Kidney glomerular epithelial cell (primary cell): ENCODE results near the gene CPNE7.
"Not testable (repeated sequence)": the region's sequence is repeated elsewhere in the genome, so short reads cannot be mapped to it uniquely, and the experiment has no call there.

Experiments
- DNase-seq: peaks from one replicate; lab custom pipeline; 2025; lab: John Stamatoyannopoulos, UW

The CPNE7 gene

DNA sequence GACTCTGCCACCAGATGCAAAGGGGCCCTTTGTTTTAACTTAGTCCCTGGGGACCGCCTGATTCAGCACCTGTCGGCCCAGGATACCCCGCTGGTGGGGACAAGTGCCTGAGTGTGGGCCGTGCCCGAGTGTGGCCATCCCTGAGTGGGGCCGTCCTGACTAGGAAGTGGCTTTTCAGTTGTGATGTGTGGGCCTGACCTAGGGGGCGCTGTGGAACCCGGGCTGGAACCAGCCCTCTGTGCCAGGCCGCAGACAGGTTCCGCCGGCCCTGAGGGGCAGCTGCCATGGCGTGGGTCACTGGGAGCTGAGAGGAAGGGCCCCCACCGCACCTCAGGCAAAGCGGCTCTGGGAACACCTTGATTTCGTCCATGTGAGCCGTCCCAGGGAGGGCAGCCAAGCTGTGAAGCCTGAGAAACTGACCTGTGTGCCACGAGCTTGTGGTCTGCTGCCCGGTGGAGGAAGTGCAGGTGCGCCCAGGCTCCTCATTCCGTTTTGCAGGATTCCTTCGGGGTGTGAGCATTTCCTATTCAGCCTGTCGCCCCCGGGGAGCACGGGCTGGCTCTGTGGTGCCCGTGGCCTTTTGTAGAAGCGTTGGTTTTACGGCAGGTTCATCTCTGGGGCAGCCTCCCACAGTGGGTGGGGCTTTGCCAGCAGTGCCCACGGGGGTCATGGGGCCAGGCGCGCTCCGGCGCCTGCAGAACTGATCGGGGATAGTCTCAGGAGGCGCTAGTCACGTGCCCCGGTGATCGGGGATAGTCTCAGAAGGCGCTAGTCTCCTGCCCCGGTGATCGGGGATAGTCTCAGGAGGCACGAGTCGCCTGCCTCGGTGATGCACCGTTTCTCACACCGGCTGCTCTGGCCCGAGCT, 9.8 kb upstream of the CPNE7 start:
- peak; percentile 43 for DNase-seq

DNA sequence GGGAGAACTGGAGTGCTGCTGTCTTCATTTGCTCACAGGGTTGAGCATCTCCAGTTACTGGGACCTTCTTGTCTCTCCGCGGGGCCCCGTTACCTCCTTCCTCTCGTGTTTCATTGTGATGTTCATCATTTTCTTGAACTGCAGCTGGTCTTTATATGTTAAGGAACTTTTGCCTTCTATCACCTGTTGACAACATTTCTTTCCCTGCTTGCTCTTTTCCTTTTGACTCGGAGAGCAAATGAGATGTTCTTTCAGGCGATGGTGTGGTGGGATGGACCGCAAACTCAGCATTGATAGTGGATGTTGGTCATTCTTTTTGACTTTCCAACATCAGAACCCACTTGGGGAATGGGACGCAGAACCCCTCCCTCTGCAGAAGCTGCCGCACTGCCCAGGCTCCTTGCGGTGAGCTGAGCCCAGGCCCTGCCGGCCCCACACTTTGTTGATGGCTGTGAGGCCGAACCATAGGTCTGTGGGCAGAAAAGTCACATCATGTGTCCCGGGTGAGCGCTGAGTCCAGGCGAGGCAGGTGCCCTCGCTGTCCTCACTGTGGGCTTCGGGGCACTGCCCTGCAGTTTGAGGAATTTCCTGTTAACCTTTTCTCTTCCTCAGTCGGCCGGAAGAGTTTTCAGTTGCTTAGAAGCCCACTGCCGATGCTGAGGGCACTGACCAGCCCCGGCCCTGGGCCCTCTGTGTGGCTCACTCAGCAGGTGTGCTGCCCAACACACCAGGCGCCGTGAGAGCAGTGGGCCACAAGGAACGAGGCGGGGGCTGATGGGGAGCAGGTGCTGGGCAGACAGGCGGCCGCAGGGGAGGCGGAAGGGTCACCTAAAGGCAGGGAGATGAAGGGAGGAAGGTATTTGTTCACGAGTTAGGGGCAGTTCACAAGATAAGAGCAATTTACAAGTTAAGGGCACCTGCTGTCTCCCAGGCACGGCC, 7.6 kb upstream of the CPNE7 start:
- no peak for DNase-seq

DNA sequence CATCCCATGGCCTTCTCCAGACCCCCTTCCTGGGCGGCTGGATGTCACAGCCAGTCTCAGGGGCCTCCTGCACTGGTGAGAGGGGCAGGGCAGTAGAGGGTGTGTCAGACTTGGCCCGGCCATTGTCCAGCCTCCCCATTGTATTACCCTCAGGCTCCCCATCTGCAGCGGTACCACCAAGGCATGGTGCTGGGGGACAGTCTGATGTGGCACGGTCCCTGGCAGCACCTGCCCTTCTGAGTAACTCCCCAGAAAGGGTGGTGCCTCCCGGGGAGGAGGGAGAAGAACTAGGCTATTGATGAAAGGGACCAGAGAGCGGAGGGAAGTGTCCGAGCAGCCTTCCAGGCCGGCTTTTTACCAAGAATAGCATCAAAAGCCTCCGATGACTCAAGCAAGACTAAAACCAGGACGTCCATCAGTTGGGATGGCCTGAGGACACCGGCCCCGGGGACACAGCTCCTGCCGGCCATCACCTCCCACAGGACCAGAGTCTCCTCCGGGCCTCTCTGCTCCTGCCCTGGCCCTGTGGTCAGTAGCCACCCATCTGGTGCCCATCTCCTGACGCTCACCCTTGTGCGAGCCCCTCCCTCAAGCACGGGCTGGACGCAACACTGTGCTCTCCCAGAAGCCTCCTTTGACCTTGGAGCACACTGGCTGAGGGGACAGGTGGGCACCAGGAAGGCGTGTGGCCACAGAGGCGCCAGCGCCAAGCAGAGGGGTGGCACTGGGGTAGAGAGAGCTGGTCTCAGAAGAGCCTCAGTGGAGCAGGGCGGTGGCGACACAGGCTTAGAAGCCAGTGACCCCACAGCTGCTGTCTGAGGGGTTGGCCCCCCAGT, 5.8 kb upstream of the CPNE7 start:
- DNase-seq = no peak

DNA sequence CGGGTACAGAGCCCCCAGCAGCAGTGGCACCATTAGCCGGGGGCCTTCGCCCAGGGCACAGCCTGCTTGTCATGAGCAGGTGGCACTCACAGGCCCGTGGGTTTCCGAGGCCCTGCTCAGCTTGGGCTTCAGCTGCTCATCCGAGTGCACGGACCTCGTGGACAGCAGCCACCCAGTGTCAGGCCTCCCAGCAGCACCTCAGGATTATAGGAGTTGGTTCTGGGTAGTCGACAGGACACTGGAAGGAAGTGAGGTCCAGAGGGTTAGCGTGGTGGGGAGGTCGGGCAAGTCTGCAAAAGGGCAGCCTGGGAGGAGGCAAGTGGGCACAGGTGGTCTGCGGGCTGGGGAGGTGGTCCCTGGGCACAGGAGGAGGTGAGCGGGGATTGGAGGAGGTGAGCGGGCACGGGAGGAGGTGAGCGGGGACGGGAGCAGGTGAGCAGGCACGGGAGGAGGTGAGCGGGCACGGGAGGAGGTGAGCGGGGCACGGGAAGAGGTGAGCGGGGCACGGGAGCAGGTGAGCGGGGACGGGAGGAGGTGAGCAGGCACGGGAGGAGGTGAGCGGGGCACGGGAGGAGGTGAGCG, 5.1 kb upstream of the CPNE7 start:
- no peak for DNase-seq

DNA sequence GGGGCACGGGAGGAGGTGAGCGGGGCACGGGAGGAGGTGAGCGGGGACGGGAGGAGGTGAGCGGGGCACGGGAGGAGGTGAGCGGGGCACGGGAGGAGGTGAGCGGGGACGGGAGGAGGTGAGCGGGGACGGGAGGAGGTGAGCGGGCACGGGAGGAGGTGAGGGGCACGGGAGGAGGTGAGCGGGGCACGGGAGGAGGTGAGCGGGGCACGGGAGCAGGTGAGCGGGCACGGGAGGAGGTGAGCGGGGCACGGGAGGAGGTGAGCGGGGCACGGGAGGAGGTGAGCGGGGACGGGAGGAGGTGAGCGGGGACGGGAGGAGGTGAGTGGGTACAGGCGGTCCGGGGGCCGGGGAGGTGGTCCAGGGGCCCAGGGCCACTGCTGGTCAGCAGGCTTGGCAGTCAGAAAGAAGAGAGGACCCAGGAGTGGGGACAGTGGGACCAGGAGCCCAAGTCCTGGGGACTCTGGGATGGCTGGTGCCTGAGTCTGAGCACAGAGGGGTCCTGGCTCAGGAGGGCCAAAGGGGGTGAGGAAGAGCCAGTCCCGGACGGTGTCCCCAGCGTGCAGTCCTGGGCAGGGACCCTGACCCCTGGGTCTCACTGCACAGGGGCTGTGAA, 4.5 kb upstream of the CPNE7 start:
- DNase-seq = not testable (repeated sequence)

DNA sequence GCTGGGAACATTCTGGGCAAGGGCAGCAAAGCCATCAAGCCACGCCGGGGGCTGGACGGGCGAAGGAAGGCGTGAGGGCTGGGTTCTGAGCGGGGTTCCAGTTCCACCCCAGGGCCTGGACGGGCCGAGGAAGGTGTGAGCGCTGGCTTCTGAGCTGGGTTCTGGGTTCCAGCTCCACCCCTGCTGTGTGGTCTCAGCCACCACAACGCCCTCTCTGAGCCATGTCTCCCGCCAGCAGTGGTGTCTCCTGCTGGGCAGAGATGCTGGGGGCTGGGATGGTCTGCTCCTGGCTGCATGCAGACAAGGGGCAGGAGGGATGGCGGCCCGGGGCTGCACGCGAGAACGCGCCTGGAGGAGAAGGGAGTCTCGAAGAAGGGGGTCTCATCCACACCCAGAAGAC, 3.9 kb upstream of the CPNE7 start:
- no peak for DNase-seq

DNA sequence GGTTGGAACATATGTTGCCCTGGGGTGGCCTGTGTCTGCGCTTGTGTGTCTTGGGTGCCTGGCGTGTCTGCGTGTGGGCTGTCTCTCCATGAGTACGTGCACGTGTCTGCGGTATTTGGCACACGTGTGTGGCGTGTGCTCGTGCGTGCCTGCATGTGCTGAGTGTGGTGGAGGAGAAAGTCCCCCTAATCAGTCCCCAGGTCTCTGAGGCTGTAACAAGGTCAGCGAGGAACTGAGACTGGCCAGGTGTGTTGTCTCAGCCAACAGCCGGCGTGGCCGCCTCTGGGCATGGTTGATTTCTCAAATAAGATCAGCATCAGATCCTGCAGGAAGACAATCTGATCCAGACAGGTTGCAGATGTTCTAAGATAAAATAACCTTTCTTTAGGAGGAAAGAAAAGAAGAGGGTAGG, 3.5 kb upstream of the CPNE7 start:
- DNase-seq = no peak

DNA sequence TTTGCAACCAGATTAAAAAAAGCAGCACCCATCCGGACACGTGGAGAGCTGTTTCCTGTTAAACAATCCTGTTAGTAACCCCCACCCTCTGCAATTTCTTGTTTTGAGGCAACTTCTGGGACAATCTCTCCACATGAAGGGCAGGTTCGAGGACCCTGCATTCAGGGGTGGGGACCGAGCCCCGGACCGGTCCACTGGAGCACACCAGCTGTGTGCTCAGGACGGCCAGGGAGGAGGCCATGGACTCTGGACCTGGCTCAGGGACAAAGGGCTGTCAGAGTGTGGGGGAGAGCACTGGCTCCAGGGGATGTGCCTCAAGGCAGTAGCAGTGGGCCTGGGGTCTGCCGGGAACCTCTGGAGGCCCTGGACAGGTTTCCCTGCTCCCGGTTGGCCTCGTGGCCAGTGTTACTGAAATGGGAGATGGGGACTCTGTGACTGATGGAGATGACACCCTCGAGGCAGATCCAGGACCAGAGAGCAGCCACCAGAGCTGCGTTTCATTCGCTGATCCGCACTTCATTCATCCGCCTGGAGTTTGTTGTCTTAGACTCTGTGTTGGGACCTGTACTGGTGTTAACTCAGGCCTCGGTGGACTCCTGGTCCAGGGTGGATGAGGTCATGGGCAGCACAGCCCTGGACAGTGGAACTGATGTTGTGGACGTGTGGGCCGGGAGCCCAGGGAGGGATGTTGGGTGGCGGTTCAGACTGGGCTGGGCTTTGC, 2.9 kb upstream of the CPNE7 start:
- DNase-seq = no peak

DNA sequence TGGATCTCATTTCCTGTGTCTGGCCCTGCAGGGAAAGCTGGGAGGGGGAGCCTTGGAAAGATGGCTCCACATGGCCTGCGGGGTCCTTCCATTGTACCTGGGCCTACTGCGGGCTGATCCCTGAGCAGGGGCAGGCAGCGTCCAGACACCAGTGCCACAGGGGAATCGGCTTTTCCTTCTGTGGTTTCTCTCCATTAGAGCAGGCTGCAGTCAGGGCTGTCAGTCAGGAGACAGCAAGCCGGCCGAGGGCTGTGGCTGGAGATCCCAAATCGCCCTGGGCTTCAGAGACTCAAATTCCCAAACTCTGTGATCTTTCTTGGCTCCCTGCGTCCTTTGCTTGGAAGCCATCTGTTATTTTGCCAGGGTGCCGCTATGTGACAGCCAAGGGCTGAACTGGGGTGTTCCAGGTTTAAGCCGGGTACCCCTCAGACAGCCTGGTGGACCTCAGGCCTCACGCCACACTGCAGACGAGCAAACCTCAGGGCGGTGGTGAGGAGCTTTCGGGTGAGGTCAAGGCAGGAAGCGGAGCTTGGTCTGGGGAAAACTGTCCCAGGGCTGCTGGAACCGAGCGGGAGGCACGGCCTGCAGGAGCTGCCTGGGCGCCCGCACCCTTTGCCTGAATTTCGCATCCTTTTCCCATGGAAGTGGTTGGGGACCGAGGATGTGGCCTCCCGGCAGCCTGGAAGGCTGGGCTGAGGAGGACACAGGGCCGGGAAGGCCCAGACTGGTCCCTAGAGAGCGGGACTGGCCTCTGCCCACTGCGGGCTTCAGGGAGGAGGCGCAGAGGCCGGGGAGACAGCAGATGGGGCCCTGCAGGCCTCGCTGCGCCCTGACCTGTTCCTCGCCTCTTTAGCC, 1.5 kb upstream of the CPNE7 start:
- DNase-seq = no peak

DNA sequence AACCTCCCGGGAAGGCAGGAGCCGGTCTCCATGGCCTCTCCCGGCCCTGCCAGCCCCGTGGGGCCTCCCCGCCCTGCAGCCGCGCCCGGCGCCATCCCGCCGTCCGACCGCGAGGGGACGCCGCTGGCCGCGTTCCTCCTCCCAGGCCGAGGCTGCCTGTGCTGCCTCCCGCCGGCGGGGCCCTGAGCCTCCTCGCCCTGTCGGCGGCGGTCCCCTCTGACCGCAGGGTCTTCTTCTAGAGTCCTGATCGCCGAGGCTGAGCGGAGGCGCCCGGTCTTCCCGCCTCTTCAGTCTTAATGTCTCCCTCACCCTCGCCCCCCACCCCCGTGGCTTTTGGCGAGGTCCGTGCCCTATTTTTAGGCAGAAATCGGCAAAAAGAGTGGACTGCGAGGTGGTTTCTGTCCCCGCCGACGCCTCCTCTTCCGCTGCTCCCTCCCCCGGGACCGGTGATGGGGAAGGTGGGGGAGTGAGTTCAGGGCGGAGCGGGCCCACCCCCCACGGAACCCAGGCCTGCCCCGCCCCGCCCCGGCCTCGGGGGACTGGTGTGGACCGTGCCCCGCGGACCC, 794 bp upstream of the CPNE7 start:
- peak; percentile 20 for DNase-seq

DNA sequence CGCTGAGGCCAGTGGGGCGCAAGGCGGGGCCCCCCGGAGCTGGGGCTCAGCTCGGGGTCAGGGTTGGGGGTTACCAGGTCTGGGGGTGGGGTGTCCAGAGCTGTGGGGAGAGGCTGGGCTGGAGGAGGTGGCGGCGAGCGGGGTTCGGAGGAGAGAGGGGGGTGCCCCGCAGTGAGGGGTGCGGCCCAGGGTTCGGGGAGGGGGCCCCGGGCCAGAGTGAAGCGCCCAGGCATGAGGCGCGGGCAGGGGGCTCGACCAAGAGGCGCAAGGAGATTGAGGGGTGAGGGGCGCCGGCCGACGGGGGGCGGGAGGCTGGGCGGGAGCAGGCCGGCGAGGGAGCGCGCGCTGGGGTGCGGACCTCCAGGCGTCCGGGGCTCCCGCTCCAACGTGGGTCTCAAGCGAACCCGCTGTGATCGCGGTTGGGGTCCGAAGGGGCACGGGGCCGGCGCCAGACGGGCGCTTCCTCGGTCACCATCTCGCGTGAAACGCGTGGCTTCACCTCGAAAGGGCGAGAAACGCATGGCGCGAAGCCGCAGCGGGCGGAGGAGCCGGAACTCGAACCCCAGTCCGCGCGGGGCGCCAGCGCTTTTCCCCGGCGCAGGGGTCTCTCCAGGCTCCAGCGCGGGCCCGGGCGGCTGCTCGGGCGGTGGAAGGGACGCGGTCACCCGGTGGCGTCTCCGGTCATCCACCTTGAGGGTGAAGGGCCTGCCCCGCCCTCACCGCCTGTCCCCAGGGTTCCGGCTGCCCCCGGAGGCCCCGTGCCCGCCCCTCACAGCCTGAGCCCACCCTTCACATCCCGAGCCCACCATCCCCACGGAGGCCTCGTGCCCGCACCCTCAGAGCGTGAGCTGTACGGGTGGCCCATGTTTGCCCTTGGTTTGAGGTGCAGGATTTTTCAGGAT, 846 bp downstream of the CPNE7 start:
- no peak for DNase-seq

DNA sequence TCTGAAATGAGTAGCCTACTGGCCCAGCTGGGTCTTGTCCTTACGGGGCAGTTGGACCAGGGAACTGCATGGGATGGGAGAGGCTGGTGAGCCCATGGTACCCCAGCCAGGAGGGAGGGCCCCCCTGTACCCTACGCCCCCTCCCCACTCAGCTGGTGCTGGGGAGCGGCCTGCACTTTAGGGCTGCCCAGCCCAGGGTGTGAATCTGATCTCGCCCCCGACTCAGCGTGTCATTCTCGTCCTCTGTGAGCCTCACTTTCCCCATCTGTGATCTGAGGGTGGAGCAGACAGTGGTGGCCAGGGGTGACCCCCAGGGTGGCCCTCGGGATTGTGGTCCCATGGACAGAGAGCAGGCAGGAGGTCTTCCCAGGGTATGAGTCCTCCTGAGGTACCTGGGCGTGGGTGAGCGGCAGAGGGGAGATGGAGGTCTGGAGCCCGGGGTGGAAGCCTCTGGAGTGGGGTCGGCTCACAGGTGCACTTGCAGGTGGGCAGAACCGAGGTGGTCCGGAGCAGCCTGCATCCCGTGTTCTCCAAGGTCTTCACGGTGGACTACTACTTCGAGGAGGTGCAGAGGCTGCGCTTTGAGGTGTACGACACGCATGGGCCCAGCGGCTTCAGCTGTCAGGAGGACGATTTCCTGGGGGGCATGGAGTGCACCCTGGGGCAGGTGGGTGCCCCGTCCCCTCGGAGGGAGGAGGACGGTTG, 1.6 kb downstream of the CPNE7 start:
- no peak for DNase-seq

DNA sequence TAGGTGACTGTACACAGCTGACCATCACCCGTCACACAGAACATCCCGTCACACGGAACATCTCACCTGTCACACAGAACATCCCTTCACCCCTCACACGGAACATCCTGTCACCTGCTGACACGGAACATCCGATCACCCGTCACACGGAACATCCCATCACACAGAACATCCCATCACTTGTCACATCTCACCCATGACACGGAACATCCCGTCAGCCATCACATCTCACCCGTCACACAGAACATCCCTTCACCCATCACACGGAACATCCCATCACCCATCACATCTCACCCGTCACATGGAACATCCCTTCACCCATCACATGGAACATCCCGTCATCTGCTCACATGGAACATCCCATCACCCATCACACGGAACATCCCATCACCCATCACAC, 3.8 kb downstream of the CPNE7 start:
- no peak for DNase-seq

DNA sequence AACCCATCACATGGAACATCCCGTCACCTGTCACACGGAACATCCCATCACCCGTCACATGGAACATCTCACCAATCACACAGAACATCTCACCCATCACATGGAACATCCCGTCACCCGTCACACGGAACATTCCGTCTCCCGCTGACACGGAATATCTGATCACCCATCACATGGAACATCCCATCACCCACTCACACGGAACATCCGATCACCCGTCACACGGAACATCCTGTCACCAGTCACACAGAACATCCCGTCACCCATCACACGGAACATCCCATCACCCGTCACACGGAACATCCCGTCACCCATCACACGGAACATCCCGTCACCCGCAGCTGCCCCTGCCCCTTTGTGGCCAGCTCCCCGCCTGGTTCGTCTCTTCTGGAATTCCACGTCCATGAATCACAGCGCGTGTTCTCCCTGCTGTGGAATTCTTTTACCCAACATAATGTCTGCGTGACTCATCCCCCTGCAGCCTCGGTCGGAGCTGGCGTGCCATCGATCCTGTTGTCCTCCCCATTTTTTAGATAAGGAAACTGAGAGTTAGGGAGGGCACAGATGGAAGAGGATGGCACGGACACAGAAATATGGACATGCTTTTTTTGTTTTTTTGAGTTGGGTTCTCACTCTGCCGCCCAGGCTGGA, 5.6 kb downstream of the CPNE7 start:
- peak; percentile 84 for DNase-seq

DNA sequence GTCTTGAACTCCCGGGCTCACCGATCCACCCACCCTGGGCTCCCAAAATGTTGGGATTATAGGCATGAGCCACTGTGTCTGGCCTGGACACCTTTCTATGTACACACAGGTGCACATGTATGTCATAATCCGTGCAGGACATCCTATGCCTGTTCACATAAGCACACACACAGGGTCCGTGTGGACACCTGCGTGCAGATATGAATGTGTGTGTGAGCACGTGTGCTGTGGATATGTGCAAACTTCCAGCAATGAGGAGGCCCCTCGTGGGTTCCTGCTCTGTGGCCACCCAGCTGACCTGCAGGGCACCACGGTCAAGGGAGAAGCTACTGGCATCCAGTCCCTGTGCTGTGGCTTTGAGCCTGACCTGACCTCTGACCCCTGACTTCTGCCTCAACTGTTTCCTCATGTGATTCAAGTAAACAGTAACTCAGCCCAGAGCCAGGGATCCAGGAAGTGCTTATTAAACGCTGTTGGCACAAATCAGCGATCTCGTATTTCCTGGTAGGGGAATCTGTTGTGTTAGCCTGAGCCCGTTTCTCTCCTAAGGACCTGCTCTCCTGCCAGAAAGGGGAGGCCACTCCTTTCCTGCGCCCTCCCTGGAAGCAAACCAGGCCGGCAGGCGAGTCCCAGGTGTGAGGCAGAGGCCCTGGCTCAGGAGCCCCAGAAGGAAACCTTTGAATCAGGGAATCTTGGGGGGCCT, 6.5 kb downstream of the CPNE7 start:
- no peak for DNase-seq

DNA sequence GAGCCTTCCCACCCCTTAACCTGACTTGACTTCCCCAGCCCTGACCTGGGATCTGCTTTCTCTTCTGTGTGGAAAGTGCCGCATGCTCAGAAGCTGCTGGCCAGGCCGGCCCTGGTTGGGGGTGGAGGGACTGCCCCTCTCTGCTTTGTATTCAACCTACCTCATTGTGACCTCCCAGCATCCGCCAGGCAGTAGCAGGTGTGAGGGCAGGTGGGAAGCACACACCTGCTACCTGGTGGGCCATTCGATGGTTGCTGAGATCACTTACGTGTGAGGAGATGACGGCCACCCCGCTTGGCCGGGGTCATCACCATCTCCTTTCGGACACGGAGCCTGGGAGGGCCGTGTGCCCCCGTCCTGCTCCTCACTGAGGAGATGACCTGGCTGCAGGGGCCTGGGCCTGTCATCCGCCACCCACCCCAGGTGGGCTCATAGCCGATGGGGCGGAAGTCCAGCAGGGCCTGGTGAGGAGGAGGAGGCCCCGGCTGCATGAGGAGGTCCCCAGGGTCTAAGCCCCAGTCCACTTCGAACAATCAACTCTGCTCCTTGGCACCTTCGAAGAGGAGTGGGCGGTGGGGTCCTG, 7.1 kb downstream of the CPNE7 start:
- DNase-seq = no peak
